Naive B cell (primary cell): Measurements from ENCODE around the gene PHAF1. TPM values are rescaled to one million over a fixed set of nuclear protein-coding genes. Genes with fewer than 3 reads are reported as not detected.

Experiments used
- ATAC-seq, 2 donors: fragments of 150-1000 bp; cut with Tn5 transposase; 2 replicates each; pipeline ENCODE4 v1.10.0; 2021; ENCODE audit warnings: low read depth in 2 of 2, mild to moderate bottlenecking in 2 of 2, moderate library complexity in 2 of 2
- DNase-seq: peaks from one replicate; pipeline ENCODE4 v3.0.0; 2022
- H3K27ac Mint-ChIP-seq, 6 donors: one replicate each; pipeline ENCODE4 v1.8.0; 2020 to 2022; ENCODE audit warnings: mild to moderate bottlenecking in 6 of 6, mixed read lengths in 6 of 6, moderate library complexity in 5 of 6, inconsistent platforms in 2 of 6
- H3K27me3 Mint-ChIP-seq, 3 donors: one replicate each; pipeline ENCODE4 v1.8.0; 2021 to 2022; ENCODE audit warnings: mixed read lengths in 3 of 3, mild to moderate bottlenecking in 1 of 3
- H3K36me3 Mint-ChIP-seq, 2 donors: one replicate each; pipeline ENCODE4 v1.8.0; 2020 to 2022; ENCODE audit warnings: mixed read lengths in 2 of 2, inconsistent platforms in 1 of 2, mild to moderate bottlenecking in 1 of 2
- H3K4me1 Mint-ChIP-seq, 3 donors: one replicate each; pipeline ENCODE4 v1.8.0; 2020 to 2022; ENCODE audit warnings: mixed read lengths in 3 of 3, inconsistent platforms in 1 of 3, mild to moderate bottlenecking in 1 of 3, moderate library complexity in 1 of 3
- H3K4me3 Mint-ChIP-seq, 8 donors: one replicate each; pipeline ENCODE4 v1.8.0; 2020 to 2022; ENCODE audit warnings: mild to moderate bottlenecking in 8 of 8, mixed read lengths in 8 of 8, moderate library complexity in 8 of 8, inconsistent platforms in 2 of 8
- H3K9me3 Mint-ChIP-seq, 7 donors: one replicate each; pipeline ENCODE4 v1.8.0; 2020 to 2022; ENCODE audit warnings: mixed read lengths in 7 of 7, mild to moderate bottlenecking in 5 of 7, inconsistent platforms in 2 of 7, moderate library complexity in 1 of 7
- polyA plus RNA-seq, 6 donors: library from polyadenylated mRNA; unstranded; fragments of 300-500 nt; fragmentation: Illumina TruSeq; gene quantifications; one replicate each; pipeline ENCODE4 v1.2.3, GENCODE V29; 2021; ENCODE audit warnings: low read depth in 6 of 6

Gene PHAF1
- polyA plus RNA-seq, 6 donors from 2014 or later, result 8.8 to 13.2 (median 10.0) TPM; not detected in 1

- H3K4me3 Mint-ChIP-seq, result no peak overlapping the region
- H3K27ac Mint-ChIP-seq, result no peak overlapping the region
- ATAC-seq (no peak), DNase-seq (no peak)
- peaks cover 41 to 57% of the 10 kb centered on the region in 2 donors for H3K36me3 Mint-ChIP-seq
- peaks cover 0 to 3% (median 0%) of the 10 kb centered on the region in 3 donors for H3K4me1 Mint-ChIP-seq
- no peaks in the 10 kb centered on the region for H3K9me3 Mint-ChIP-seq
- H3K27me3 Mint-ChIP-seq, result peaks cover 0 to 2% (median 0%) of the 10 kb centered on the region in 3 donors
Measured at GRCh38 chr16:67142342-67142741, 32.6 kb downstream of the PHAF1 start.

- H3K9me3 Mint-ChIP-seq, result no peaks in the 10 kb centered on the region
- H3K4me3 Mint-ChIP-seq, result no peak overlapping the region
- no peak overlapping the region for H3K27ac Mint-ChIP-seq
- H3K27me3 Mint-ChIP-seq, result peaks cover 10 to 23% (median 23%) of the 10 kb centered on the region in 3 donors
- H3K4me1 Mint-ChIP-seq, result peaks cover 0 to 7% (median 3%) of the 10 kb centered on the region in 3 donors
- peaks cover 51 to 71% of the 10 kb centered on the region in 2 donors for H3K36me3 Mint-ChIP-seq
- no peak for DNase-seq
- no peak for ATAC-seq
Measured at GRCh38 chr16:67144943-67145342, 35.2 kb downstream of the PHAF1 start.

- Mint-ChIP-seq H3K27me3 (peaks cover 10 to 23% (median 23%) of the 10 kb centered on the region in 3 donors), H3K9me3 (no peaks in the 10 kb centered on the region), H3K4me1 (peaks cover 0 to 7% (median 3%) of the 10 kb centered on the region in 3 donors), H3K36me3 (peaks cover 45 to 63% of the 10 kb centered on the region in 2 donors), H3K4me3 (no peak overlapping the region), H3K27ac (no peak overlapping the region)
- no peak for ATAC-seq
- DNase-seq, result no peak
Measured at GRCh38 chr16:67145746-67146145, 36.0 kb downstream of the PHAF1 start.

GRCh38 chr16:67146523-67147357, 37.0 kb downstream of the PHAF1 start:
- Mint-ChIP-seq H3K4me1 (peaks cover 7 to 13% (median 9%) of the 10 kb centered on the region in 3 donors), H3K36me3 (peaks cover 40 to 57% of the 10 kb centered on the region in 2 donors), H3K27ac (peak overlapping the region in 2 of 6 donors; percentile 2 to 38), H3K4me3 (peak overlapping the region in 1 of 8 donors; percentile 70), H3K27me3 (peaks cover 10 to 32% (median 29%) of the 10 kb centered on the region in 3 donors), H3K9me3 (no peaks in the 10 kb centered on the region)
- no peak for ATAC-seq
- no peak for DNase-seq

GRCh38 chr16:67147437-67148140, 37.8 kb downstream of the PHAF1 start:
- ATAC-seq, result no peak
- DNase-seq, result no peak
- Mint-ChIP-seq H3K9me3 (no peaks in the 10 kb centered on the region), H3K27me3 (peaks cover 10 to 35% (median 29%) of the 10 kb centered on the region in 3 donors), H3K36me3 (peaks cover 40 to 56% of the 10 kb centered on the region in 2 donors), H3K4me3 (no peak overlapping the region), H3K27ac (no peak overlapping the region), H3K4me1 (peaks cover 10 to 15% (median 11%) of the 10 kb centered on the region in 3 donors)

GRCh38 chr16:67148221-67148620, 38.5 kb downstream of the PHAF1 start:
- DNase-seq (no peak), ATAC-seq (no peak)
- H3K4me1 Mint-ChIP-seq, result peaks cover 16 to 18% (median 17%) of the 10 kb centered on the region in 3 donors
- peaks cover 10 to 42% (median 29%) of the 10 kb centered on the region in 3 donors for H3K27me3 Mint-ChIP-seq
- H3K27ac Mint-ChIP-seq, result no peak overlapping the region
- H3K4me3 Mint-ChIP-seq, result peak overlapping the region in 1 of 8 donors; percentile 10
- peaks cover 37 to 50% of the 10 kb centered on the region in 2 donors for H3K36me3 Mint-ChIP-seq
- H3K9me3 Mint-ChIP-seq, result no peaks in the 10 kb centered on the region

GRCh38 chr16:67148656-67149275, 39.0 kb downstream of the PHAF1 start:
- Mint-ChIP-seq H3K4me1 (peaks cover 18 to 21% (median 20%) of the 10 kb centered on the region in 3 donors), H3K27me3 (peaks cover 10 to 44% (median 29%) of the 10 kb centered on the region in 3 donors), H3K4me3 (peak overlapping the region in 7 of 8 donors; percentile 10 to 50 (median 32)), H3K9me3 (no peaks in the 10 kb centered on the region), H3K36me3 (peaks cover 37 to 45% of the 10 kb centered on the region in 2 donors), H3K27ac (no peak overlapping the region)
- no peak for DNase-seq
- no peak for ATAC-seq

- Mint-ChIP-seq H3K36me3 (peaks cover 32 to 41% of the 10 kb centered on the region in 2 donors), H3K4me3 (peak overlapping the region in 6 of 8 donors; percentile 10 to 50 (median 32)), H3K27ac (no peak overlapping the region), H3K9me3 (no peaks in the 10 kb centered on the region), H3K4me1 (peaks cover 18 to 27% (median 21%) of the 10 kb centered on the region in 3 donors), H3K27me3 (peaks cover 10 to 44% (median 29%) of the 10 kb centered on the region in 3 donors)
- ATAC-seq (no peak), DNase-seq (no peak)
Measured at GRCh38 chr16:67149276-67150046, 39.7 kb downstream of the PHAF1 start.

GRCh38 chr16:67150047-67150832, 40.5 kb downstream of the PHAF1 start:
- Mint-ChIP-seq H3K27me3 (peaks cover 10 to 47% (median 29%) of the 10 kb centered on the region in 3 donors), H3K36me3 (peaks cover 28 to 34% of the 10 kb centered on the region in 2 donors), H3K4me3 (peak overlapping the region in 2 of 8 donors; percentile 60 to 74), H3K4me1 (peaks cover 21 to 27% (median 23%) of the 10 kb centered on the region in 3 donors), H3K27ac (no peak overlapping the region), H3K9me3 (no peaks in the 10 kb centered on the region)
- DNase-seq (no peak), ATAC-seq (peak; percentile 50 to 56)

- Mint-ChIP-seq H3K9me3 (no peaks in the 10 kb centered on the region), H3K27me3 (peaks cover 10 to 49% (median 29%) of the 10 kb centered on the region in 3 donors), H3K27ac (peak within 1 kb of the TSS in 1 of 6 donors; percentile 24), H3K4me1 (peaks cover 27 to 28% (median 27%) of the 10 kb centered on the region in 3 donors), H3K36me3 (peaks cover 26 to 27% of the 10 kb centered on the region in 2 donors), H3K4me3 (peak within 1 kb of the TSS; percentile 27 to 74 (median 71))
- no peak for DNase-seq
- ATAC-seq, result no peak
Measured at GRCh38 chr16:67150833-67151396, 41.2 kb downstream of the PHAF1 start, which contains the start of gene B3GNT9. Gene B3GNT9, minus strand, starts transcription at chr16:67150998. Its CDS starts 513 bp downstream, at chr16:67150485.

- Mint-ChIP-seq H3K4me3 (peak overlapping the region in 6 of 8 donors; percentile 27 to 74 (median 71)), H3K27me3 (peaks cover 10 to 49% (median 29%) of the 10 kb centered on the region in 3 donors), H3K9me3 (no peaks in the 10 kb centered on the region), H3K4me1 (peaks cover 33 to 34% (median 33%) of the 10 kb centered on the region in 3 donors), H3K27ac (no peak overlapping the region), H3K36me3 (peaks cover 20% of the 10 kb centered on the region in 2 donors)
- DNase-seq (no peak), ATAC-seq (no peak)
Measured at GRCh38 chr16:67151431-67152097, 41.8 kb downstream of the PHAF1 start.
